ENCODE results near the gene CNIH4.
"Not testable (repeated sequence)": the region's sequence is repeated elsewhere in the genome, so short reads cannot be mapped to it uniquely, and the experiment has no call there.

DNA sequence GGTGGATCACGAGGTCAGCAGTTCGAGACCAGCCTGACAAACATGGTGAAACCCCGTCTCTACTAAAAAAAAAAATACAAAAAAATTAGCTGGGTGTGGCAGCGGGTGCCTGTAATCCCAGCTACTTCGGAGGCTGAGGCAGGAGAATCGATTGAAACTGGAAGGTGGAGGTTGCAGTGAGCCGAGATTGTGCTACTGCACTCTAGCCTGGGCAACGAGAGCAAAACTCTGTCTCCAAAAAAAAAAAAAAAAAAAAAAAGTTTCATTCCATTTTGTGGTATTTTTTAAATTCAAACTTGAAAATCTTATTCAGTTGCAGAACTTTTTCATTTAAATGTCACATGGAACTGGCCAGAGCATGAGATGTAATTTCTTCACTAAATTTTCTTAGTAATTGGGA lies 70.2 kb downstream of the CNIH4 start:
- TF ChIP-seq, protein P1, sequence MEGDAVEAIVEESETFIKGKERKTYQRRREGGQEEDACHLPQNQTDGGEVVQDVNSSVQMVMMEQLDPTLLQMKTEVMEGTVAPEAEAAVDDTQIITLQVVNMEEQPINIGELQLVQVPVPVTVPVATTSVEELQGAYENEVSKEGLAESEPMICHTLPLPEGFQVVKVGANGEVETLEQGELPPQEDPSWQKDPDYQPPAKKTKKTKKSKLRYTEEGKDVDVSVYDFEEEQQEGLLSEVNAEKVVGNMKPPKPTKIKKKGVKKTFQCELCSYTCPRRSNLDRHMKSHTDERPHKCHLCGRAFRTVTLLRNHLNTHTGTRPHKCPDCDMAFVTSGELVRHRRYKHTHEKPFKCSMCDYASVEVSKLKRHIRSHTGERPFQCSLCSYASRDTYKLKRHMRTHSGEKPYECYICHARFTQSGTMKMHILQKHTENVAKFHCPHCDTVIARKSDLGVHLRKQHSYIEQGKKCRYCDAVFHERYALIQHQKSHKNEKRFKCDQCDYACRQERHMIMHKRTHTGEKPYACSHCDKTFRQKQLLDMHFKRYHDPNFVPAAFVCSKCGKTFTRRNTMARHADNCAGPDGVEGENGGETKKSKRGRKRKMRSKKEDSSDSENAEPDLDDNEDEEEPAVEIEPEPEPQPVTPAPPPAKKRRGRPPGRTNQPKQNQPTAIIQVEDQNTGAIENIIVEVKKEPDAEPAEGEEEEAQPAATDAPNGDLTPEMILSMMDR (IDR thresholded peaks at IDR 0.05; ENCODE audit: insufficient read depth, low read length, poor library complexity, severe bottlenecking): not testable (repeated sequence)
- not testable (repeated sequence) for TF ChIP-seq EZH2phosphoT487 (conservative IDR thresholded peaks at IDR 0.05; ENCODE audit: low read length)

Data from SU-DHL-6 (cell line).